SHP77 (cell line): ENCODE data around the gene NLGN4X.

Source experiments
- DNase-seq, 2 experiments: peaks; one replicate each; lab custom pipeline; 2025; lab: John Stamatoyannopoulos, UW

The NLGN4X gene

GRCh38 chrX:5867778-5868177 is 360.9 kb downstream of the NLGN4X start:
- DNase-seq = no peak

DNA sequence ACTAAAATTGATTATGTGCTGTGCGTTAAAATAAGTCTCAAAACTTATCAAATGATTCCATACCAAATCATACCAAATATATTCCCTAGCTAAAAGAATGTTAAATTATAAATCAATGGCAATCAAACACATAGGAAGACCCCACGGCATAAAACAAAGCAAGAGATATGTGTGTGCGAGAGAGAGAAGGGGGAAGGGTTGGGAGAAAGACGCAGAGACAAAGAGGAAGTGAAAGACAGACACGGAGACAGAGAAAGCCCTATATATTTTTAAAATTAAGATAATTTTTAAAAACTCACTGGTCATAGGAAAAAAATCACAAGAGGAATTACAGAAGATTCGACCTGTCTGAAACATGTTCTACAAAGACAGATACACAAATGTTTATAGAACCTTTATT is 371.4 kb downstream of the NLGN4X start:
- DNase-seq = no peak

DNA sequence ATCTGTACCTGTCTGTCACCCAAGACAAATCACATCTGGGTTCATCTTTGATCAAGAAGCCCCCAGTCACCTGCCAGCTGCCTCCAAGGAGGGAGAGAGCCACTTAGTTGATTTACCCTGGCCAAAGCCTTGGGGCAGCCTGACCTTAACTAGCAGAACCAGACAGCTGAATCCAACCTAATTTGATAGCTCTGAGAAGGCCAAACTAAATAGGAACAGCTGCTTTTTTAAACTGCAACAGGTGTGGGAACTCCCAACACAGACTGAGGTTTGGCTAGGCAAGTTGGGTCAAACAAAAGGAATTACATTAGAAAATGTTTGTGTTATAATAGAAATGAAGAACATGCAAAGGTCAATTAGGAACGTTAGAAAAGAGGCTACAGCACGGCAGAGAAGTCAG is 375.7 kb downstream of the NLGN4X start:
- no peak for DNase-seq

GRCh38 chrX:5842601-5843000 is 386.1 kb downstream of the NLGN4X start:
- no peak for DNase-seq
